Endodermal cell (in vitro differentiated cells): Measurements from ENCODE around the gene SMURF2. TPM values are rescaled to one million over a fixed set of nuclear protein-coding genes. Genes with fewer than 3 reads are reported as not detected.

ENCODE experiments used
- DNase-seq: peaks from one replicate; pipeline ENCODE4 v3.0.0-alpha.2; 2017
- H3K27ac ChIP-seq: 2 replicates; pipeline ENCODE4 v1.5.1; 2013; ENCODE audit warnings: mild to moderate bottlenecking, low read depth, low read length, moderate library complexity
- H3K27me3 ChIP-seq: 2 replicates; pipeline ENCODE4 v1.6.1; 2013; ENCODE audit warnings: mild to moderate bottlenecking, low read length, moderate library complexity; ENCODE audit not compliant: insufficient read depth, control insufficient read depth, poor library complexity, severe bottlenecking
- H3K36me3 ChIP-seq: 2 replicates; pipeline ENCODE4 v1.7.0; 2013; ENCODE audit warnings: mild to moderate bottlenecking, low read length, moderate library complexity; ENCODE audit not compliant: control insufficient read depth, insufficient read depth
- H3K4me1 ChIP-seq: one replicate; pipeline ENCODE4 v1.7.0; 2013; ENCODE audit warnings: low read length; ENCODE audit not compliant: control insufficient read depth, insufficient read depth
- H3K4me3 ChIP-seq: 2 replicates; pipeline ENCODE4 v1.5.1; 2013; ENCODE audit warnings: mild to moderate bottlenecking, low read length, moderate library complexity
- H3K9ac ChIP-seq: 2 replicates; pipeline ENCODE4 v1.6.1; 2013; ENCODE audit warnings: mild to moderate bottlenecking, low read length, moderate library complexity; ENCODE audit not compliant: poor library complexity, severe bottlenecking; ENCODE audit errors: extremely low read depth
- H3K9me3 ChIP-seq: 2 replicates; pipeline ENCODE4 v1.6.1; 2013; ENCODE audit warnings: mild to moderate bottlenecking, low read length, moderate library complexity; ENCODE audit not compliant: control insufficient read depth
- H3K27ac Mint-ChIP-seq: 2 replicates; pipeline ENCODE4 v1.8.0; 2020; ENCODE audit warnings: mixed read lengths
- H3K27me3 Mint-ChIP-seq: 2 replicates; pipeline ENCODE4 v1.8.0; 2021; ENCODE audit warnings: mild to moderate bottlenecking, mixed read lengths; ENCODE audit not compliant: insufficient read depth
- H3K36me3 Mint-ChIP-seq: 2 replicates; pipeline ENCODE4 v1.8.0; 2020; ENCODE audit warnings: low read depth, mixed read lengths
- H3K4me1 Mint-ChIP-seq: 2 replicates; pipeline ENCODE4 v1.8.0; 2020; ENCODE audit warnings: mixed read lengths
- H3K4me3 Mint-ChIP-seq: 2 replicates; pipeline ENCODE4 v1.8.0; 2020; ENCODE audit warnings: mild to moderate bottlenecking, moderate library complexity, mixed read lengths
- H3K9me3 Mint-ChIP-seq: 2 replicates; pipeline ENCODE4 v1.8.0; 2020; ENCODE audit warnings: mild to moderate bottlenecking, mixed read lengths
- WGBS, 2 experiments: methylation state at CpG; one replicate each; pipeline versions ENCODE4 v1.1.5 to v1.1.7; 2013; ENCODE audit warnings: missing lambda C conversion rate in 2 of 2, mixed read lengths in 1 of 2; ENCODE audit not compliant: insufficient coverage in 1 of 2, insufficient read length in 1 of 2; 5-methylcytosine and 5-hydroxymethylcytosine counted together
- total RNA-seq, 2 donors: library from RNA; stranded (reverse); fragmentation: NEBNext Ultra II Directional in 1 of 2; extraction: Animal tissue kit (Norgen Biotek cat#: 25700) in 1 of 2; gene quantifications; 2 replicates in 1 of 2; 3 replicates in 1 of 2; pipeline ENCODE4 v1.2.1, GENCODE V29; 2021
- TF ChIP-seq, protein P1 (sequence below): fragments of 200-600 bp; sonication (generic); conservative IDR thresholded peaks from 2 replicates; pipeline ENCODE4 v1.5.0; 2021; ENCODE audit warnings: antibody characterized with exemption, mild to moderate bottlenecking

The SMURF2 gene
- total RNA-seq, 2 donors from 2014 or later: 33.6 to 34.1 TPM

DNA sequence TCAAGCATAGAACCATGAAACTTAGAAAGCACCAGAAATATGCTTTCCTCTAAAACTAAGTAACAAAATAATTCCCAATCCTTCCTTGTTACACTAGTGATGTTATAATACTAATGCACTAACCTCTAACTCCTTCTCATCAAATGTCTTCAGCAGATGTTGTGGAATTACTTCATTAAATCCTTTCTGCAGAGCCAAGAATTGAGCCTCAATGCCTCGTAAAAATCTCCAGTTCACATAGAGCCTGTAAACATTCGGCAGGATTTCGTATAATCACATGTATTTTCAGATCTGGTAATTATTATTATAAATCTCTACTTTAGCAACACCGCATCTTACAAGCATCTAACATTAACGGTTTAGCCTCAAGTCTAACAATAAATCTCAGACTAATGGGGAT lies 110.6 kb downstream of the SMURF2 start:
- Mint-ChIP-seq H3K4me1 (peaks cover 20% of the 10 kb centered on the region), H3K27me3 (no peaks in the 10 kb centered on the region), H3K9me3 (no peaks in the 10 kb centered on the region), H3K36me3 (peaks cover 36% of the 10 kb centered on the region), H3K4me3 (no peak overlapping the region), H3K27ac (no peak overlapping the region)
- Histone ChIP-seq H3K36me3 (peaks cover 47% of the 10 kb centered on the region), H3K27ac (no peak overlapping the region), H3K4me1 (no peaks in the 10 kb centered on the region), H3K27me3 (no peaks in the 10 kb centered on the region), H3K9ac (no peak overlapping the region), H3K4me3 (no peak overlapping the region), H3K9me3 (no peaks in the 10 kb centered on the region)
- DNase-seq: no peak
- 100% methylated on average over 2 to 3 of the region's 5 CpGs for WGBS, 2 experiments
- TF ChIP-seq, protein P1, sequence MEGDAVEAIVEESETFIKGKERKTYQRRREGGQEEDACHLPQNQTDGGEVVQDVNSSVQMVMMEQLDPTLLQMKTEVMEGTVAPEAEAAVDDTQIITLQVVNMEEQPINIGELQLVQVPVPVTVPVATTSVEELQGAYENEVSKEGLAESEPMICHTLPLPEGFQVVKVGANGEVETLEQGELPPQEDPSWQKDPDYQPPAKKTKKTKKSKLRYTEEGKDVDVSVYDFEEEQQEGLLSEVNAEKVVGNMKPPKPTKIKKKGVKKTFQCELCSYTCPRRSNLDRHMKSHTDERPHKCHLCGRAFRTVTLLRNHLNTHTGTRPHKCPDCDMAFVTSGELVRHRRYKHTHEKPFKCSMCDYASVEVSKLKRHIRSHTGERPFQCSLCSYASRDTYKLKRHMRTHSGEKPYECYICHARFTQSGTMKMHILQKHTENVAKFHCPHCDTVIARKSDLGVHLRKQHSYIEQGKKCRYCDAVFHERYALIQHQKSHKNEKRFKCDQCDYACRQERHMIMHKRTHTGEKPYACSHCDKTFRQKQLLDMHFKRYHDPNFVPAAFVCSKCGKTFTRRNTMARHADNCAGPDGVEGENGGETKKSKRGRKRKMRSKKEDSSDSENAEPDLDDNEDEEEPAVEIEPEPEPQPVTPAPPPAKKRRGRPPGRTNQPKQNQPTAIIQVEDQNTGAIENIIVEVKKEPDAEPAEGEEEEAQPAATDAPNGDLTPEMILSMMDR: no peak

DNA sequence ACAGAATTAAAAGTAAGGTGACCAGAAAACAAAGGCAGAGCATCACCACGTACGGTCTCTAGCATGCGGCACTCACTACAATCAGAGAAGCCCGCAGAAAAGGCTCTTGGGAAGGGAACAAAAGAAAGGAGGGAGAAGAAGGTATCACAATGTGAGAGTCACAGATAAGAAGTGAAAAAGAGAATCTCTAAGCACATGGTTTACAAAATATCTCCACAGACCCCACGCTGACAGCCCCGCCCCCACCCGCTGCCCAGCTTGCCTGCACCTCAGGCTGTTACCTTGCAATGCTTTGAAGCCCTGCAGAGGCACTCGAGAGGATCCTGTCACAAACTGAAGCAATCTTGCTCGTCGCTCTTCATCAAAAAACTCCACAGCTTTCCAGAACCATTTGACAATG lies 114.8 kb downstream of the SMURF2 start:
- WGBS, 2 experiments: 58 to 72% methylated on average over 10 of the region's 10 CpGs
- Histone ChIP-seq H3K9me3 (no peaks in the 10 kb centered on the region), H3K9ac (no peak overlapping the region), H3K4me1 (no peaks in the 10 kb centered on the region), H3K27me3 (no peaks in the 10 kb centered on the region), H3K4me3 (no peak overlapping the region), H3K36me3 (peaks cover 40% of the 10 kb centered on the region), H3K27ac (no peak overlapping the region)
- H3K9me3 Mint-ChIP-seq: no peaks in the 10 kb centered on the region
- H3K4me3 Mint-ChIP-seq: no peak overlapping the region
- DNase-seq: peak; percentile 91
- H3K36me3 Mint-ChIP-seq: peaks cover 30% of the 10 kb centered on the region
- peaks cover 11% of the 10 kb centered on the region for H3K4me1 Mint-ChIP-seq
- peak overlapping the region; percentile 83 for H3K27ac Mint-ChIP-seq
- no peaks in the 10 kb centered on the region for H3K27me3 Mint-ChIP-seq
- TF ChIP-seq, protein P1: peak; percentile 32

DNA sequence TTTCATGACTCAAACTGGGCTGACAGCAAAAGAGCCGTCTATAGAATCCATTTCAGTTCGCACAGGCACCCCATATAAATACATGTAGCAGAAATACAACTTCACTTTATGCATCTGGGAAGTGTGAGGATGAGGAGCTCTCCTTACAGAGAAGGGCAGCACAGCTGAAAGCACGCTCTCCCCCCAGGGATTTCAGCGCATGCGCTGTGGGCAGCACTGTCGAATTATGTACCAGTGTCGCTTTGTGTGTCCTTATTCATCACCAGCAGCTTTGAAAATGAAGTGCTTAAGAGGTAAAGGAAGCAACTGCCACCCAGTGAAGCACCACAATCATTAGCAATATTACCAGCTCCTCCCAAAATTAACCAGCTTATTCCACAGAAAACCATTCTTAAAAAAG lies 115.4 kb downstream of the SMURF2 start:
- Histone ChIP-seq H3K36me3 (peaks cover 46% of the 10 kb centered on the region), H3K4me3 (no peak overlapping the region), H3K9me3 (no peaks in the 10 kb centered on the region), H3K9ac (no peak overlapping the region), H3K27ac (no peak overlapping the region), H3K4me1 (no peaks in the 10 kb centered on the region), H3K27me3 (no peaks in the 10 kb centered on the region)
- Mint-ChIP-seq H3K4me3 (no peak overlapping the region), H3K27me3 (no peaks in the 10 kb centered on the region), H3K4me1 (peaks cover 11% of the 10 kb centered on the region), H3K36me3 (peaks cover 29% of the 10 kb centered on the region), H3K27ac (peak overlapping the region; percentile 83), H3K9me3 (no peaks in the 10 kb centered on the region)
- 97 to 100% methylated on average over 3 to 7 of the region's 7 CpGs for WGBS, 2 experiments
- TF ChIP-seq, protein P1: no peak
- no peak for DNase-seq
